Stimulated activated CD4-positive, alpha-beta T cell treated with anti-CD3 and anti-CD28 coated beads, Interleukin-15, amount 100 ng/mL, for 48 hours (primary cell): Measurements from ENCODE around the gene GREB1.

Source experiments
- DNase-seq, 2 donors: peaks; one replicate each; pipeline ENCODE4 v3.0.0-alpha.2; 2020; ENCODE audit warnings: low read depth in 2 of 2

The GREB1 gene

GRCh38 chr2:11508279-11508678 lies 25.6 kb upstream of the GREB1 start:
- no peak for DNase-seq

- no peak for DNase-seq
These were observed 24.0 kb upstream of the GREB1 start for GRCh38 chr2:11509657-11510360.

- no peak for DNase-seq
These were observed 21.4 kb upstream of the GREB1 start for GRCh38 chr2:11512431-11512830.

- DNase-seq: no peak
These were observed 20.5 kb upstream of the GREB1 start for GRCh38 chr2:11513319-11513718.

GRCh38 chr2:11514081-11514730 lies 19.6 kb upstream of the GREB1 start:
- DNase-seq: no peak

- DNase-seq: no peak
These were observed 18.9 kb upstream of the GREB1 start for GRCh38 chr2:11514904-11515303.

- DNase-seq: no peak
These were observed 18.3 kb upstream of the GREB1 start for GRCh38 chr2:11515490-11515981.

- DNase-seq: no peak
These were observed 16.7 kb upstream of the GREB1 start for GRCh38 chr2:11516984-11517648.

GRCh38 chr2:11517906-11518305 lies 15.9 kb upstream of the GREB1 start:
- no peak for DNase-seq

- no peak for DNase-seq
These were observed 13.7 kb upstream of the GREB1 start for GRCh38 chr2:11520092-11520693.

GRCh38 chr2:11521775-11522174 lies 12.1 kb upstream of the GREB1 start:
- no peak for DNase-seq

GRCh38 chr2:11524470-11524869 lies 9.4 kb upstream of the GREB1 start:
- no peak for DNase-seq

GRCh38 chr2:11525762-11526161 lies 8.1 kb upstream of the GREB1 start:
- DNase-seq: no peak

- no peak for DNase-seq
These were observed 6.8 kb upstream of the GREB1 start for GRCh38 chr2:11527001-11527400.

GRCh38 chr2:11528228-11528627 lies 5.6 kb upstream of the GREB1 start:
- DNase-seq: no peak

- DNase-seq: no peak
These were observed 2.9 kb upstream of the GREB1 start for GRCh38 chr2:11530864-11531465.

- no peak for DNase-seq
These were observed 1.3 kb upstream of the GREB1 start for GRCh38 chr2:11532416-11533055.

GRCh38 chr2:11534071-11534745 lies 363 bp downstream of the GREB1 start:
- no peak for DNase-seq

GRCh38 chr2:11534746-11535484 lies 1.1 kb downstream of the GREB1 start:
- DNase-seq: no peak

- DNase-seq: no peak
These were observed 2.1 kb downstream of the GREB1 start for GRCh38 chr2:11535899-11536344.
